HEK293T (cell line): ENCODE data around the gene LRP8.

Experiments used
- CTCF ChIA-PET: fragments of 350-600 bp; formaldehyde crosslinking; extraction: SDS; loops from one replicate; lab custom pipeline; 2021; ENCODE audit warnings: antibody characterized with exemption, inconsistent platforms; lab: Yijun Ruan, JAX
- POLR2A ChIA-PET: fragments of 350-600 bp; formaldehyde crosslinking; extraction: SDS; loops from one replicate; lab custom pipeline; 2020; ENCODE audit warnings: antibody characterized with exemption, inconsistent platforms; lab: Yijun Ruan, JAX
- DNase-seq: peaks from one replicate; pipeline ENCODE4 v3.0.0; 2012; ENCODE audit warnings: mixed read lengths; ENCODE audit errors: extremely low spot score
- ARNT ChIP-seq: fragments of 450-650 bp; IDR thresholded peaks from 2 replicates; pipeline ENCODE4 v1.6.1; 2017; ENCODE audit warnings: mild to moderate bottlenecking
- BHLHE40 ChIP-seq: fragments of 450-650 bp; IDR thresholded peaks from 2 replicates; pipeline ENCODE4 v1.6.1; 2016; ENCODE audit warnings: mild to moderate bottlenecking, moderate library complexity, borderline replicate concordance
- CTBP1 ChIP-seq: fragments of 450-650 bp; IDR thresholded peaks from 2 replicates; pipeline ENCODE4 v1.6.1; 2016; ENCODE audit warnings: borderline replicate concordance
- ELF4 ChIP-seq: fragments of 450-650 bp; IDR thresholded peaks from 2 replicates; pipeline ENCODE4 v1.6.1; 2017; ENCODE audit warnings: antibody characterized with exemption
- FOXA1 ChIP-seq: fragments of 450-650 bp; IDR thresholded peaks from 2 replicates; pipeline ENCODE4 v1.6.1; 2016; ENCODE audit warnings: mild to moderate bottlenecking
- FOXK2 ChIP-seq: fragments of 450-650 bp; IDR thresholded peaks from 2 replicates; pipeline ENCODE4 v1.6.1; 2016; ENCODE audit warnings: mild to moderate bottlenecking
- FOXM1 ChIP-seq: fragments of 450-650 bp; IDR thresholded peaks from 2 replicates; pipeline ENCODE4 v1.6.1; 2017; ENCODE audit warnings: mild to moderate bottlenecking, borderline replicate concordance
- HDGF ChIP-seq: fragments of 450-650 bp; IDR thresholded peaks from 2 replicates; pipeline ENCODE4 v1.6.1; 2017; ENCODE audit warnings: antibody characterized with exemption, borderline replicate concordance
- L3MBTL2 ChIP-seq: fragments of 450-650 bp; conservative IDR thresholded peaks from 2 replicates; pipeline ENCODE4 v1.6.1; 2016; ENCODE audit warnings: mild to moderate bottlenecking
- LEF1 ChIP-seq: fragments of 450-650 bp; IDR thresholded peaks from 2 replicates; pipeline ENCODE4 v1.6.1; 2017; ENCODE audit warnings: mild to moderate bottlenecking, borderline replicate concordance
- NFRKB ChIP-seq: fragments of 450-650 bp; IDR thresholded peaks from 2 replicates; pipeline ENCODE4 v1.6.1; 2016; ENCODE audit warnings: mild to moderate bottlenecking, moderate library complexity
- PKNOX1 ChIP-seq: fragments of 450-650 bp; IDR thresholded peaks from 2 replicates; pipeline ENCODE4 v1.6.1; 2016
- SP1 ChIP-seq: fragments of 450-650 bp; IDR thresholded peaks from 2 replicates; pipeline ENCODE4 v1.6.1; 2017
- SUZ12 ChIP-seq: fragments of 450-650 bp; IDR thresholded peaks from 2 replicates; pipeline ENCODE4 v1.6.1; 2016; ENCODE audit warnings: mild to moderate bottlenecking
- TARDBP ChIP-seq: fragments of 450-650 bp; IDR thresholded peaks from 2 replicates; pipeline ENCODE4 v1.6.1; 2016
- ZNF384 ChIP-seq: fragments of 450-650 bp; IDR thresholded peaks from 2 replicates; pipeline ENCODE4 v1.6.1; 2016

The LRP8 gene

GRCh38 chr1:53368314-53369033 lies 40.6 kb upstream of the LRP8 start:
- POLR2A ChIA-PET, result no interaction called here
- DNase-seq, result no peak
- CTCF ChIA-PET, result no interaction called here

GRCh38 chr1:53367503-53368313 lies 39.8 kb upstream of the LRP8 start:
- DNase-seq, result no peak
- CTCF ChIA-PET, result no interaction called here
- POLR2A ChIA-PET, result no interaction called here
- TF ChIP-seq FOXK2 (no peak), BHLHE40 (no peak), HDGF (no peak), LEF1 (no peak), ZNF384 (no peak), TARDBP (no peak), ELF4 (no peak), FOXA1 (no peak), CTBP1 (no peak), FOXM1 (no peak), L3MBTL2 (no peak), SUZ12 (no peak), SP1 (no peak), ARNT (no peak), PKNOX1 (no peak), NFRKB (no peak)

More at GRCh38 chr1:53368314-53369033, 40.6 kb upstream of the LRP8 start:
- TF ChIP-seq L3MBTL2, result no peak
- no peak for TF ChIP-seq PKNOX1
- TF ChIP-seq SUZ12, result no peak
- no peak for TF ChIP-seq HDGF
- no peak for TF ChIP-seq ARNT
- no peak for TF ChIP-seq BHLHE40
- TF ChIP-seq TARDBP, result no peak
- no peak for TF ChIP-seq LEF1
- TF ChIP-seq ZNF384, result no peak
- TF ChIP-seq FOXA1, result no peak
- TF ChIP-seq ELF4, result no peak
- TF ChIP-seq FOXM1, result no peak
- TF ChIP-seq CTBP1, result no peak

GRCh38 chr1:53366901-53367502 lies 39.1 kb upstream of the LRP8 start:
- ChIA-PET CTCF (no interaction called here), POLR2A (no interaction called here)
- DNase-seq, result no peak
- TF ChIP-seq ELF4, result no peak
- no peak for TF ChIP-seq LEF1
- TF ChIP-seq BHLHE40, result no peak
- TF ChIP-seq CTBP1, result no peak
- TF ChIP-seq PKNOX1, result no peak
- no peak for TF ChIP-seq ZNF384
- no peak for TF ChIP-seq FOXM1
- TF ChIP-seq SP1, result no peak

- TF ChIP-seq ELF4, result no peak
- TF ChIP-seq TARDBP, result no peak
- no peak for TF ChIP-seq BHLHE40
- no peak for TF ChIP-seq ZNF384
- no peak for TF ChIP-seq SUZ12
- no peak for TF ChIP-seq CTBP1
- TF ChIP-seq HDGF, result no peak
- TF ChIP-seq ARNT, result no peak
- TF ChIP-seq FOXM1, result no peak
- TF ChIP-seq SP1, result no peak
- no peak for TF ChIP-seq NFRKB
- TF ChIP-seq FOXK2, result no peak
- TF ChIP-seq LEF1, result no peak
- ChIA-PET POLR2A (no interaction called here), CTCF (no interaction called here)
- DNase-seq, result no peak
Measured at GRCh38 chr1:53365437-53366063, 37.7 kb upstream of the LRP8 start.

GRCh38 chr1:53362851-53363642 lies 35.2 kb upstream of the LRP8 start:
- no peak for DNase-seq
- TF ChIP-seq BHLHE40, result no peak
- TF ChIP-seq PKNOX1, result no peak
- no peak for TF ChIP-seq HDGF
- no peak for TF ChIP-seq CTBP1
- TF ChIP-seq ARNT, result no peak
- ChIA-PET POLR2A (no interaction called here), CTCF (no interaction called here)
